Right ventricle myocardium inferior (tissue), 1 donor: ENCODE data around the gene PAQR3. TPM values are rescaled to one million over a fixed set of nuclear protein-coding genes. Genes with fewer than 3 reads are reported as not detected.

ENCODE experiments used
- ATAC-seq: fragments of 200-7000 bp; cut with Tn5 transposase; one replicate; pipeline ENCODE4 v1.9.1; 2020; ENCODE audit warnings: mild to moderate bottlenecking, moderate library complexity
- DNase-seq: peaks from one replicate; pipeline ENCODE4 v3.0.0; 2021; ENCODE audit errors: missing footprints
- intact Hi-C: fragments of 100-400 bp; cut with DNase I; formaldehyde crosslinking; loops from one replicate; pipeline ENCODE4 v1.11.0; 2022
- long read RNA-seq: library from polyadenylated mRNA; unstranded; transcript quantifications from one replicate; pipeline ENCODE4 v2.0.0, GENCODE V29; 2021
- total RNA-seq: library from RNA; stranded (reverse); fragmentation: NEBNext Ultra II Directional; extraction: Animal tissue kit (Norgen Biotek cat#: 25700); gene quantifications from one replicate; pipeline ENCODE4 v1.2.1, GENCODE V29; 2021
- donor health status: DM: no; HTN: yes; CAD: no; lungs with severe emphysema.

PAQR3 gene, protein sequence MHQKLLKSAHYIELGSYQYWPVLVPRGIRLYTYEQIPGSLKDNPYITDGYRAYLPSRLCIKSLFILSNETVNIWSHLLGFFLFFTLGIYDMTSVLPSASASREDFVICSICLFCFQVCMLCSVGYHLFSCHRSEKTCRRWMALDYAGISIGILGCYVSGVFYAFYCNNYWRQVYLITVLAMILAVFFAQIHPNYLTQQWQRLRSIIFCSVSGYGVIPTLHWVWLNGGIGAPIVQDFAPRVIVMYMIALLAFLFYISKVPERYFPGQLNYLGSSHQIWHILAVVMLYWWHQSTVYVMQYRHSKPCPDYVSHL
- total RNA-seq = 6.9 TPM
- long read RNA-seq, full-length matches to known transcripts = 4 of 4 reads
- long read RNA-seq, partial matches to known transcripts = 0 of 4 reads
- long read RNA-seq, other reads (novel, unspliced or antisense) = 0 of 4 reads

DNA sequence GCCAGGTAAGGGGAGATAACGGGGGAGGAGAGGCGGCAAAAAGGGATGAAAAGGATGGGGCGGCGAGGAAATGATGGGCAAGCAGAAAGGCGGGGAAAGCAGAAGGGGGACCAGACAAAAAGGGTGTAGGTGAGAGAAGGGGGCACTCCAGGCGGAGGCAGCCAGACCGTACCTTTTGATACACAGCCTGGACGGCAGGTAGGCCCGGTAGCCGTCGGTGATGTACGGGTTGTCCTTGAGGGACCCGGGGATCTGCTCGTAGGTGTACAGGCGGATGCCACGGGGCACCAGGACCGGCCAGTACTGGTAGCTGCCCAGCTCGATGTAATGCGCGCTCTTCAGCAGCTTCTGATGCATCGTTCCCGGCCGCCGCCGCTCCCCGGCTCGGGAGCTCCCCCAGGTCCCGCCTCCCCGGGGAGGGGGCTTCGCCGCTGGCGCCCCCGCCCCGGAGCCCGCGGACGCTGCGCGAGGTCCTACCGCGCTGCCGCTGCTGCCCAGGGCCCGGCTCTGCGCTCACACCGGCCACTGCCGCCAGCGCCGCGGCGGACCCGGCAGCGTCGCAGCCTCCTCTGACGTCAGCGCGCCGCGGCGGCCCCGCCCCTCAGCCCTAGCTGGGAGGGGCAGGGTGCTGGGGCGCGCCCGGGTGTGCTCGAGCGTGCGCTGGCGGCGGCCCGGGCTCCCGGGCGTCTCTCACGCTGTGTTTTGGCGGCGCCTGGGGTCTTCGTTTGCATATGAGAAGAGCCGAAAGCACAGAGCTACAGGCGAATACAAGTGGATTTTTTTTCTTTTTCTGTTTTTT, at the start of gene PAQR3:
PAQR3 (minus strand) TSS at position 571 of the 799 bp plus-strand sequence; CDS start at position 357, 214 bp downstream.
- DNase-seq = peak; percentile 95
- intact Hi-C loops = no loop called here

DNA sequence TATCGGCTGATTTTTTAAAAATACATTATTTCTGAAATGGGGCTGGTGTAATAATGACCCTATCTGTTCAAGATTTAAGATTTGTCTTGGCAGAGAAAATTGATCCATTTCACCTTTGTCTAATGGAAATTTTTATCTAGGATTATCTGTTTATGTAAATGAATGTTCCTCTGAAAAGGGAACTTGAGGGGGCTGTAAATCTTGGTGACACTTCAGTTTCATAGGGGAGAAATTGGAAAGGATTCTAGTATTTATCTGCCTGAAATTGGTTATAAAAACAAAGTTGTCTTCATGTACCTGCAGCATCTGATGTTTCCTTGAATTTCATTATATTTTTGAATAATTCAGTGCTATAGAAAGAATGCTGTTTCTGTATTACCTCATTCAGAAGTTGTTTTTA, 48.4 kb upstream of the PAQR3 start:
- DNase-seq (no peak), ATAC-seq (no peak)
- intact Hi-C loops = no loop called here

More for the DNA sequence above, at the start of gene PAQR3:
- ATAC-seq = peak; percentile 99

DNA sequence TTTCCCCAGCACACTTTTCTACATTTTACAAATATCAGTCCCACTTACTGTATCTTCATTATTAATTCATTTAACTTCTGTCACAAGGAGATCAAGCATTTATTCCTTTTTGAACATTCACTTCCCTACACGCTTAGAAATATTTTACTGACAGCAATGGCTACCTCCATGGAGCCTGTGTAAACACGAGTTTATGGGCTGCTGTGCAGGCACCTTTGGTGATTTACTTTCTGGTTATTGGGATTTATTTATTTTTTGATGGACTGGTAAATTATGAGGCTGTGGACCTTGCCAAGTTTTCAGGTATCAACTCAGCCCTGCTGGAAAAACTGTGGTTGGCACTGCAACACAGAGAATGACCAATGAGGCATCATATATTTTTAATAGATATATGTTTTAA, 45.4 kb upstream of the PAQR3 start:
- DNase-seq (no peak), ATAC-seq (no peak)
- intact Hi-C loops = no loop called here

DNA sequence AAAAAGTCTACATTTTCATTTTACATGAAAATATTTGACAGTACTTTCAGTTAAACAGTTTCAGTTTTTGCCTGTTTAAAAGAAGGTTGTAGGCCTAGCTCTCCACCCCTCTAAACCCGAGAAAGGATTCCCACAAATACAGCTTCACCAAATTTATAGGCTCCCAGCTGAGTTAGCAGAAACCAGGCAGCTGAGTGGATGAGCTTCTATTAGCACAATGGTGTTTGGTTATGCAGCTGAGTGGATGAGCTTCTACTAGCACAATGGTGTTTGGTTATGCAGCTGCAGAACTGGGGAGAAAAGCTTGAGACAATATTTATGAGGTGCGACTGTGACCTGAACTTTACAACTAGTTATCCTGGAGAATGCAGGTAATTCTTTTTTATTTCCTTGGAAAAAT, 36.6 kb upstream of the PAQR3 start:
- DNase-seq (no peak), ATAC-seq (no peak)
- intact Hi-C loops = no loop called here

DNA sequence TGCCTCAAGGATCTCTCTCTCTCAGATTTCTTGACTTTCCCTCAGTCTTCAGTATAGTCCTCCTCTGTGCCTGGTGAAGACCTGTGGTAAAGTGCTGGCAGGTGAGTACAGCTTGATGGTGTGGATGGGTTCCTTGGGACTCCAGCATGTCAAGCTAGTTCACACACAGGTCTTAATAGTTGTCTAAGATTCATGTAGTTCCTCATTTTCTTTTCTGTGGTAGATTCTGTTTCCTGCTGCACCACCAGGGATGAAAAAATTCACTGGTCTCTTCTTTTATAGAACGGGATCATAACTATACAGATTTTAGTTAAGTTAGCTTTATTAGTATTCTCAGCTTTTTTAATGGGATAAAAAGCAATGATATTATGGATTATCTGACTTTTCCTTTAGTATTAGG, 32.5 kb upstream of the PAQR3 start:
- intact Hi-C loops = no loop called here
- no peak for ATAC-seq
- no peak for DNase-seq

- DNase-seq (no peak), ATAC-seq (peak; percentile 95)
- intact Hi-C loops = no loop called here
Observed at GRCh38 chr4:78971326-78971725, 32.1 kb upstream of the PAQR3 start.

GRCh38 chr4:78962597-78963115, 23.4 kb upstream of the PAQR3 start:
- peak; percentile 72 for ATAC-seq
- intact Hi-C loops = no loop called here
- DNase-seq = no peak

- DNase-seq (no peak), ATAC-seq (no peak)
- intact Hi-C loops = no loop called here
Observed at GRCh38 chr4:78960926-78961325, 21.7 kb upstream of the PAQR3 start.

- no peak for ATAC-seq
- DNase-seq = no peak
- intact Hi-C loops = loop anchor here (10.0 kb wide), 1 partner anchor 1228 kb away; no protein-coding TSS in a partner anchor
Observed at GRCh38 chr4:78956975-78957374, 17.7 kb upstream of the PAQR3 start.

GRCh38 chr4:78953769-78954666, 14.8 kb upstream of the PAQR3 start:
- intact Hi-C loops = loop anchor here (5.0 to 10.0 kb wide), 3 partner anchors 623 to 1383 kb away; partner anchors contain the start of gene CFAP299
- DNase-seq (no peak), ATAC-seq (no peak)

- no peak for DNase-seq
- peak; percentile 31 for ATAC-seq
- intact Hi-C loops = loop anchor here (5.0 to 10.0 kb wide), 3 partner anchors 624 to 1384 kb away; partner anchors contain the start of gene CFAP299
Observed at GRCh38 chr4:78953231-78953630, 14.0 kb upstream of the PAQR3 start.

- peak; percentile 62 for ATAC-seq
- no peak for DNase-seq
- intact Hi-C loops = loop anchor here (5.0 to 10.0 kb wide), 3 partner anchors 625 to 1385 kb away; partner anchors contain the start of gene CFAP299
Observed at GRCh38 chr4:78951862-78952472, 12.7 kb upstream of the PAQR3 start.

DNA sequence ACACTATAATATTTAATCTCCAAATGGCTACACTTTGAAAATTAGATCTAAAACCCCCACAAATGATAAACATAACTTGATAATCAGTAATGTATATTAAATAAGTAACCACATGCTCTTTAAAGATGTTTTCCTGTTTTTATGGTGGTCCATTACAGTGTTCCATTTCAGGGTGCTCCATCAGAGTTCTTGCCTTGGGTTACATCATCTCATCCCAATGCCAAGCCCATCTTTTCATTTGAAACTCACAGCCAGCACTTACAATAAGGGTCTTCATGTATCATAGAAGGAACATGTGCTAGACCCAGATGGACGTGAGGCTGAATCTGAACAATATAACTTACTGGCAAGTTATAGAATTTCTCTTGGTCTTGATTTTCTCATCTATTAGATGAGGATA, 10.5 kb upstream of the PAQR3 start:
- DNase-seq = no peak
- ATAC-seq = no peak
- intact Hi-C loops = loop anchor here (5.0 to 10.0 kb wide), 3 partner anchors 628 to 1388 kb away; partner anchors contain the start of gene CFAP299

DNA sequence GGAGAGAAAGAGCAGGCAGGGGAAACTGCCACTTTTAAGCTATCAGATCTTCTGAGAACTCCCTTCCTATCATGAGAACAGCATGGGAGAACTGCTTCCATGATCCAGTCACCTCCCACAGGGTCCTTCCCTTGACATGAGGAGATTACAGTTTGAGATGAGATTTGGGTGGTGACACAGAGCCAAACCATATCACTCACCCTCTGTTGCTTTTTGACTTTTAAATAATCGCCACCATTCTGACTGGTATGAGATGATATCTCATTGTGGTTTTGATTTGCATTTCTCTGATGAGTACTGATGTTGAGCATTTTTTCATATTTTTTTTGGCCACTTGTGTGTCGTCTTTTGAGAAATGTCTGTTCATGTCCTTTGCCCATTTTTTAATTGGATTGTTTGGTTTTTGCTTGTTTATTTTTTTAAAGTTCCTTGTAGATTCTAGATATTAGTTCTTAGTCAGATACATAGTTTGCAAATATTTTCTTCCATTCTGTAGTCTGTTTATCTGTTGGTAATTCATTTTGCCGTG, 6.5 kb upstream of the PAQR3 start:
- intact Hi-C loops = no loop called here
- ATAC-seq = no peak
- DNase-seq = no peak

DNA sequence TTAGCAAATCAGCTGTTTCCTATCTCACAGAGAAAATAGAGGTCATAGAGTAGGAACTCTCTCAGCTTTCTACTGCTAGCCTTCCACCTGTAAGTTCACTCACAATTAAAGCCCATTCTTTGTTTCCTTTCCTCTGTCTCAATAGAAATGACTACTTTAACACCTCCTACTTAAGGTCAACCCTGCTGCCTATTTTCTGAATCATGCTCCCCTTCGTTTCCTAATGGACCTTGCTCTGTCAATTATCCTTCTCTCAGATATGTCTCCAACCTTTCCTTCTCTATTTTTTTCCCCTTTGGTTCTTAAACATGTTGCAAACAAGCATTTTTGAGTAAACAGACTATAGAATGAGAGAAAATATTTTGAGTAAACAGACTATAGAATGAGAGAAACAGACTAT, 5.1 kb upstream of the PAQR3 start:
- ATAC-seq (no peak), DNase-seq (no peak)
- intact Hi-C loops = no loop called here

- intact Hi-C loops = no loop called here
- DNase-seq (no peak), ATAC-seq (no peak)
Observed at GRCh38 chr4:78940752-78941151, 1.5 kb upstream of the PAQR3 start.

DNA sequence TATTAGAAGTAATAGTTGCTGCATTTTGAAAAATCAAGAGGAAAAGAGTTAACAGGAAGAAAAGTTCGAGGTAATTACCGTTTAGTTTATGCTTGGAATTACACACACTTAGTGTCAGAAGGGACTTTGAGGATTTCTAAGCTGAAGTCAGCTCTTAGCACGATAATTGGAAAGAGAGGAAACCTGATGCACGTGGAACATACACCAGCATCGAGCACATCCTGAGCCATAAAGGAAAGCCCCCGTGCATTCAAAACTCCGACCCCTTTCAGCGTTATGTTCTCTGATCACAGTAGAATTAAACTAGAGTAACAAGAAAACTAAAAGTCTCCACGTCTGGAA, 400 bp upstream of the PAQR3 start:
- intact Hi-C loops = no loop called here
- ATAC-seq (no peak), DNase-seq (no peak)

DNA sequence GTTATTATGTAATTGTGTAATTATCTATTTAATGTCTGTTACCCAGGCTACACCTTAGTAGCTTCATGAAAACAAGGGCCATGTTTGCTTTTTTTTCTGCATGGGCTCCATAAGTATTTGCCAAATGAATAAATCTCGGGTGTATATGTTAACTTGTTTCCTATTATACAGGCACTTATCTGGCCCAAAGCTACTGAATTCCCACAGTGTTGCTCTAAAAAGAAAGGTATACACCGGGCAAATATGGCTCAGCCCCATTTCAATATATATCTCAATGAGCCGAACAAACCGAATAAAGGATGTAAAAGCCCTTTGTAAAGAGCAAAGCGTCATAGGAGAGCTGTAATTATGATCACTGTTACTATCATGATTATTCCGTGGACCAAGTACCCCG, 767 bp downstream of the PAQR3 start:
- intact Hi-C loops = no loop called here
- DNase-seq (no peak), ATAC-seq (no peak)
